ENCODE measurements around the gene RNF40.

Gene RNF40

DNA sequence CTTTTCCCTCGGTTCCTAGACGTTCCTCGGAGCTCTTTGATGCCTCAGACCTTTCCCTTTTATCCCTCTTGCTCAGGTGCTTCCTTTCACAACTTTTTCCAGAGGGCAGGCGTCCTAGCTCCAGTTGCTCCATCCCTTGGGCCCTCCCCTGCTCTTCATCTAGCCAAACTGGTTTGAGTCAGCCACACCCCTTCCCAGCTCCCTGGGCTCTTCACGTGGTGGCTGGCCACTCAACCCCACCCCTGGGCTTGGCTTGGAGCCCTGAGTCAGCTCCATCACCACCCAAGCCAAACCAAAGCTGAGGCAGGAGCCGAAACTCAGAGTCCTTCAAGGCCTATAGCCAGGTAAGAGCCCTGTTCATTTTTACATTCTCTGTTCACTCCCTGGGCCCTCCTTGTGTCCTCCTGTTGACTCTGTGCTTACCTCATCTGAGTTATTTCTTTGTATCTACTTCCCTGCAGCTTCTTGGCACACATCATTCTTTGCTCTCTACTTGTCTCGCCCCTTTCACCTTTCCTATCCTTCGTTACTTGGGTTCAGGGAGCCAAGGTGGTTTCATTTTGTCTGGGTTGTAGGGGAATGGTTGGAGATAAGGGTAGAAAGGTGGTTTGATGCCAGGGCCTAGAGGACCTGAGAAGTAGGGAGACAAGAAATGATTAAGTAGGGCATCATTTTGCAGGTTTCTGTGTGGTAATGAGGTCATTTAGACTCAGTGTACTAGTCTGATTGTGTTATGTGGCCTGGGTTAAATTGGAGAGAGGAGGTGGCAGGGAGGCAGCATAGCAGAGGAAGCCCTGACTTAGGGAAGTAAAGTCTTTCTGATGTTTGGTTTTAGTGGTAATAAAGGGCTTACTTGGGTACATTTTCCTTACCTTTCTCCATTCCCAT lies 21.5 kb upstream of the RNF40 start:
- DNase-seq (ENCODE audit: extremely low spot score): no peak
- TF ChIP-seq, protein P1, sequence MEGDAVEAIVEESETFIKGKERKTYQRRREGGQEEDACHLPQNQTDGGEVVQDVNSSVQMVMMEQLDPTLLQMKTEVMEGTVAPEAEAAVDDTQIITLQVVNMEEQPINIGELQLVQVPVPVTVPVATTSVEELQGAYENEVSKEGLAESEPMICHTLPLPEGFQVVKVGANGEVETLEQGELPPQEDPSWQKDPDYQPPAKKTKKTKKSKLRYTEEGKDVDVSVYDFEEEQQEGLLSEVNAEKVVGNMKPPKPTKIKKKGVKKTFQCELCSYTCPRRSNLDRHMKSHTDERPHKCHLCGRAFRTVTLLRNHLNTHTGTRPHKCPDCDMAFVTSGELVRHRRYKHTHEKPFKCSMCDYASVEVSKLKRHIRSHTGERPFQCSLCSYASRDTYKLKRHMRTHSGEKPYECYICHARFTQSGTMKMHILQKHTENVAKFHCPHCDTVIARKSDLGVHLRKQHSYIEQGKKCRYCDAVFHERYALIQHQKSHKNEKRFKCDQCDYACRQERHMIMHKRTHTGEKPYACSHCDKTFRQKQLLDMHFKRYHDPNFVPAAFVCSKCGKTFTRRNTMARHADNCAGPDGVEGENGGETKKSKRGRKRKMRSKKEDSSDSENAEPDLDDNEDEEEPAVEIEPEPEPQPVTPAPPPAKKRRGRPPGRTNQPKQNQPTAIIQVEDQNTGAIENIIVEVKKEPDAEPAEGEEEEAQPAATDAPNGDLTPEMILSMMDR (IDR thresholded peaks at IDR 0.05; ENCODE audit: control extremely low read depth, extremely low read depth, low read depth, missing control alignments): no peak
- ChIA-PET POLR2A (no interaction called here), CTCF (interaction anchor here (1.0 kb wide), 1 partner anchor 11 kb away, joined by 3 read pairs; no protein-coding TSS in a partner anchor)

DNA sequence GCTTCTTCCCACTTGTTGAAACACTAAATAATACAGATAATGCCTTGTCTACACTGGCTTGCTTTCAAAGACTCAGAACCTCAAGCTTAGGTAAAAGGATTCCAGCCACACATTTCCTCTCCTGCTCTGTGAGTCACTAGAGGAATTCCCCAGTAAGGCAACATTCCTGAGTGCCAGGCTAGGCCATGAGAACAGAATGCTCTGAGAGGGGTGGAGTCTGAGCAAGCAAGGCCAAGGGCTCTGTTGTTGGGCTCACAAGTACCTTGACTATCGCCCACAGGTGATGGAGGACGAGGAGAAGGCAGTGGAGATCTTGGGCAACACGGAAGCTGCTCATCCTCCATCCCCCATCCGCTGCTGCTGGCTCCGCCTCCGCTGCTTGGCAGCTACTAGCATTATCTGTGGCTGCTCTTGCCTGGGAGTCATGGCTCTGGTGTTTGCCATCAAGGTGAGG lies 20.6 kb upstream of the RNF40 start:
- ChIA-PET POLR2A (no interaction called here), CTCF (no interaction called here)
- no peak for DNase-seq (ENCODE audit: extremely low spot score)
- TF ChIP-seq, protein P1 (IDR thresholded peaks at IDR 0.05; ENCODE audit: control extremely low read depth, extremely low read depth, low read depth, missing control alignments): no peak

DNA sequence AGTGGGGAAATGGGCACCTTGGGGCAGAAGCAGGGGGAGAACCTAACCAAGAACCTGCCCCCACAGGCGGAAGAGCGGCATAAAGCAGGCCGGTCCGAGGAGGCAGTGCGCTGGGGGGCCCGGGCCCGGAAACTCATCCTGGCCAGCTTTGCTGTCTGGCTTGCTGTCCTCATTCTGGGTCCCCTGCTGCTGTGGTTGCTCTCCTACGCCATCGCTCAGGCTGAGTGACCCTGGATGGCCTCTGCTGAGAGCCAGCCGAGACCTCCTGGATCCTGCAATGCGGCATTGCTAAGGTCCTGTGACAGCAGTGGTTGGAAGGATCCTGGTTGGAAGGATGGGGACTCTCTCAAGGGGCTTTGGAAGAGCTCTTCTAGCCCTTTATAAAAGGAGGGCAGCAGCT lies 18.4 kb upstream of the RNF40 start:
- no peak for DNase-seq (ENCODE audit: extremely low spot score)
- TF ChIP-seq, protein P1 (IDR thresholded peaks at IDR 0.05; ENCODE audit: control extremely low read depth, extremely low read depth, low read depth, missing control alignments): no peak
- POLR2A ChIA-PET: interaction anchor here (0.6 kb wide), 1 partner anchor 43 kb away, joined by 4 read pairs; no protein-coding TSS in a partner anchor
- CTCF ChIA-PET: interaction anchor here (1.0 to 1.3 kb wide), 3 partner anchors 14 to 22 kb away, joined by 3 to 4 read pairs (median 3); no protein-coding TSS in a partner anchor

DNA sequence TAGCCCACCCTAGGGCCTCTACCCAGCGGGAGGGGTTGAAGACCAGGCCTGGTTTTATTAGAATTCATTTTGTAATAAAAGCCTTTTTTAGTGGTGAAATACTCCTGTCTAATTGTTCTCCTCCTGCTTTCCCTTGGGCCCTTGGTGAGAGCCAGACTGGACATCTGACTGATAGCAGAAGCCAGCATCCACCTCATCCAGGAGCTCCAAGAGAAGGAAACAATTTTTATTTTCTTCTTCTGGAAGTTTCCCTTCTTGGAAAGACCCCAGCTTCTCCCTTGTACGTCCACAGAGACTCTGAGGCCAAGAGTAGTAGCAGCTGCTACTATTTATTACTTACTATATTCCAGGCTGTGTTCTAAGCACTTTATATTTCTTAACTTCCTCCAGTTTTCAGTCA lies 17.9 kb upstream of the RNF40 start:
- TF ChIP-seq, protein P1 (IDR thresholded peaks at IDR 0.05; ENCODE audit: control extremely low read depth, extremely low read depth, low read depth, missing control alignments): no peak
- DNase-seq (ENCODE audit: extremely low spot score): no peak
- ChIA-PET CTCF (interaction anchor here (1.0 to 1.3 kb wide), 3 partner anchors 14 to 23 kb away, joined by 3 to 4 read pairs (median 3); no protein-coding TSS in a partner anchor), POLR2A (no interaction called here)

DNA sequence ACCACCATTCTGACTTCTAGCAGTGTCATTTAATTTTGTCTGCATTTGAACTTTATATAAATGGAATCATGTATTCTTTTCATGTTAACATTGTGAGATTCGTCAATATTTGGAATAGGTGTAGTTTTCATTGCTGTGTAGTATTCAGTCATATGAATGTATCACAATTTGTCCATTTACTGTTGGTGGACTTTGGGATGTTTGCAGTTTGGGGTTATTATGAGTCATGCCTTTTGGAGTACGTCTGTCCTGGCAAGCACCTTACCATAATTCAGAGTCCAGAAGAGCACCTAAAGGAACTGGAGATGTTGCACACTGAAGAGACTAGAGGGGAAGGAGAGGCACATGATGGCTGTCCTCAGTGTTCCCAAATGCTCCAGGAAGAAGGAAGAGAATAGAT lies 17.0 kb upstream of the RNF40 start:
- no peak for DNase-seq (ENCODE audit: extremely low spot score)
- ChIA-PET CTCF (interaction anchor here (1.4 kb wide), 1 partner anchor 157 kb away, joined by 4 read pairs; no protein-coding TSS in a partner anchor), POLR2A (no interaction called here)
- TF ChIP-seq, protein P1 (IDR thresholded peaks at IDR 0.05; ENCODE audit: control extremely low read depth, extremely low read depth, low read depth, missing control alignments): no peak

DNA sequence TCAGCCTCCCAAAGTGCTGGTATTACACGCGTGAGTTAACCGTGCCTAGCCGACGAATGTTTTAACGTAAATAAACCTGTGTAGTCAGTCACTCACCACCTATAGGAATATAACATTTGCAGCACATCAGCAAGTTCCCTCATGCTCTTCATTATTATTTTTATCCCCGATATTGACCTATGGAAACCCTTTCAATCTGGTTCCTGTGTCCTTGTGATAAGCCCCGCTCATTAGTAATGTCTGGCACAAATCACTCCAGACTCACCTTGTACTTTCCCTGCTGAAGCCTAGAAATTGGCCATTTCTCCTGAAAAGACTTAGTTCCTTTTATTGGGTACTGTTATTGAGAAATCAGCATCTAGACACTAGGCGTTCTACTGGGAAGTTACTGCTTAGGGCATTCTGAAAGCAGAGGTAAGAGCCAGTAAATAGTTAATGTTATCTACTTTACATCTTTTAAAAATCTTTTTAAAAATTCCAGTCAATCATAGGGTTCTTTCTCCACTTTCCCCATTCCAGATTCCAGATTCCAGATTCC lies 15.4 kb upstream of the RNF40 start:
- POLR2A ChIA-PET: no interaction called here
- no peak for DNase-seq (ENCODE audit: extremely low spot score)
- CTCF ChIA-PET: interaction anchor here (1.1 to 2.0 kb wide), 7 partner anchors 29 to 196 kb away, joined by 3 to 7 read pairs (median 4); no protein-coding TSS in a partner anchor
- TF ChIP-seq, protein P1 (IDR thresholded peaks at IDR 0.05; ENCODE audit: control extremely low read depth, extremely low read depth, low read depth, missing control alignments): no peak
